Astrocyte of the cerebellum (primary cell): ENCODE measurements around the gene FAM131A.

Source experiments
- DNase-seq: peaks from one replicate; pipeline ENCODE4 v3.0.0-alpha.2; 2011; ENCODE audit warnings: low read depth
- H3K4me3 ChIP-seq: 2 replicates; pipeline ENCODE4 v1.5.1; 2011; ENCODE audit warnings: mild to moderate bottlenecking, low read depth, low read length, moderate library complexity
- CTCF ChIP-seq: IDR thresholded peaks from 2 replicates; pipeline ENCODE4 v1.5.1; 2012; ENCODE audit warnings: low read length, low read depth, moderate library complexity, mild to moderate bottlenecking; ENCODE audit errors: missing control alignments
- in situ Hi-C: cut with HindIII; loops from 2 replicates; pipeline ENCODE4 v1.10.0; 2017; ENCODE audit warnings: low sequenced_read_pairs

Gene FAM131A

GRCh38 chr3:184383033-184383740 lies 45.8 kb downstream of the FAM131A start:
- no peak for DNase-seq
- H3K4me3 ChIP-seq = no peak overlapping the region
- no peak for TF ChIP-seq CTCF
- in situ Hi-C loops = no loop called here

GRCh38 chr3:184384342-184384741 lies 46.9 kb downstream of the FAM131A start:
- no peak for DNase-seq
- no peak for TF ChIP-seq CTCF
- H3K4me3 ChIP-seq = no peak overlapping the region
- in situ Hi-C loops = no loop called here

GRCh38 chr3:184384856-184385422 lies 47.5 kb downstream of the FAM131A start:
- no peak for DNase-seq
- TF ChIP-seq CTCF = no peak
- H3K4me3 ChIP-seq = no peak overlapping the region
- in situ Hi-C loops = no loop called here

- H3K4me3 ChIP-seq = no peak overlapping the region
- no peak for TF ChIP-seq CTCF
- in situ Hi-C loops = no loop called here
- no peak for DNase-seq
These were observed 48.8 kb downstream of the FAM131A start for GRCh38 chr3:184386047-184386806.

- in situ Hi-C loops = no loop called here
- no peak overlapping the region for H3K4me3 ChIP-seq
- TF ChIP-seq CTCF = no peak
- no peak for DNase-seq
These were observed 49.8 kb downstream of the FAM131A start for GRCh38 chr3:184387174-184387714.

- in situ Hi-C loops = no loop called here
- DNase-seq = no peak
- no peak overlapping the region for H3K4me3 ChIP-seq
- no peak for TF ChIP-seq CTCF
These were observed 51.0 kb downstream of the FAM131A start for GRCh38 chr3:184388164-184388935.
